ENCODE results near the gene CHRND.

Gene CHRND

GRCh38 chr2:232519581-232520438 is 6.2 kb upstream of the CHRND start, which contains the start of gene PRSS56:
PRSS56 (plus strand) TSS chr2:232520388; CDS start chr2:232520599, 211 bp downstream.
- H3K9ac ChIP-seq: no peak within 1 kb of the TSS
- no peak within 1 kb of the TSS for H2AFZ ChIP-seq (ENCODE audit: low read depth)
- peaks cover 41% of the 10 kb centered on the region for H3K27me3 ChIP-seq (ENCODE audit: insufficient read depth, low read depth)
- no peaks in the 10 kb centered on the region for H3K36me3 ChIP-seq (ENCODE audit: insufficient read depth)
- no peaks in the 10 kb centered on the region for H3K79me2 ChIP-seq (ENCODE audit: insufficient read depth, low read depth)
- H4K20me1 ChIP-seq (ENCODE audit: insufficient read depth): no peaks in the 10 kb centered on the region
- H3K4me2 ChIP-seq: no peak within 1 kb of the TSS
- TF ChIP-seq CTCF (conservative IDR thresholded peaks at IDR 0.05; ENCODE audit: low read depth, low read length): no peak
- no peaks in the 10 kb centered on the region for H3K4me1 ChIP-seq (ENCODE audit: low read depth, poor library complexity, severe bottlenecking)
- H3K4me3 ChIP-seq (IDR thresholded peaks at IDR 0.05; ENCODE audit: insufficient read depth, low read depth, low read length): no peak within 1 kb of the TSS
- H3K27ac ChIP-seq: no peak within 1 kb of the TSS

- H3K4me3 ChIP-seq (IDR thresholded peaks at IDR 0.05; ENCODE audit: insufficient read depth, low read depth, low read length): no peak overlapping the region
- no peaks in the 10 kb centered on the region for H4K20me1 ChIP-seq (ENCODE audit: insufficient read depth)
- no peaks in the 10 kb centered on the region for H3K79me2 ChIP-seq (ENCODE audit: insufficient read depth, low read depth)
- no peaks in the 10 kb centered on the region for H3K36me3 ChIP-seq (ENCODE audit: insufficient read depth)
- no peak overlapping the region for H3K27ac ChIP-seq
- H3K4me1 ChIP-seq (ENCODE audit: low read depth, poor library complexity, severe bottlenecking): no peaks in the 10 kb centered on the region
- H3K9ac ChIP-seq: no peak overlapping the region
- TF ChIP-seq CTCF (conservative IDR thresholded peaks at IDR 0.05; ENCODE audit: low read depth, low read length): no peak
- no peak overlapping the region for H3K4me2 ChIP-seq
- peaks cover 41% of the 10 kb centered on the region for H3K27me3 ChIP-seq (ENCODE audit: insufficient read depth, low read depth)
- H2AFZ ChIP-seq (ENCODE audit: low read depth): no peak overlapping the region
Measured at GRCh38 chr2:232520489-232520888, 5.5 kb upstream of the CHRND start.

- no peaks in the 10 kb centered on the region for H3K4me1 ChIP-seq (ENCODE audit: low read depth, poor library complexity, severe bottlenecking)
Measured at GRCh38 chr2:232521098-232521497, 4.9 kb upstream of the CHRND start.

GRCh38 chr2:232521959-232522622 is 3.9 kb upstream of the CHRND start:
- H3K4me1 ChIP-seq (ENCODE audit: low read depth, poor library complexity, severe bottlenecking): no peaks in the 10 kb centered on the region
- no peaks in the 10 kb centered on the region for H4K20me1 ChIP-seq (ENCODE audit: insufficient read depth)
- H3K36me3 ChIP-seq (ENCODE audit: insufficient read depth): no peaks in the 10 kb centered on the region
- no peak overlapping the region for H3K4me3 ChIP-seq (IDR thresholded peaks at IDR 0.05; ENCODE audit: insufficient read depth, low read depth, low read length)
- H3K27ac ChIP-seq: no peak overlapping the region
- peaks cover 41% of the 10 kb centered on the region for H3K27me3 ChIP-seq (ENCODE audit: insufficient read depth, low read depth)
- no peaks in the 10 kb centered on the region for H3K79me2 ChIP-seq (ENCODE audit: insufficient read depth, low read depth)
- TF ChIP-seq CTCF (conservative IDR thresholded peaks at IDR 0.05; ENCODE audit: low read depth, low read length): peak; percentile 65
- no peak overlapping the region for H3K4me2 ChIP-seq
- H3K9ac ChIP-seq: no peak overlapping the region
- no peak overlapping the region; the same call in 1 of the 2 replicates for H2AFZ ChIP-seq (ENCODE audit: low read depth)

More at GRCh38 chr2:232521098-232521497, 4.9 kb upstream of the CHRND start:
- H3K36me3 ChIP-seq (ENCODE audit: insufficient read depth): no peaks in the 10 kb centered on the region
- no peak overlapping the region for H3K9ac ChIP-seq
- no peak for TF ChIP-seq CTCF (conservative IDR thresholded peaks at IDR 0.05; ENCODE audit: low read depth, low read length)
- no peaks in the 10 kb centered on the region for H4K20me1 ChIP-seq (ENCODE audit: insufficient read depth)
- no peak overlapping the region for H3K4me3 ChIP-seq (IDR thresholded peaks at IDR 0.05; ENCODE audit: insufficient read depth, low read depth, low read length)
- H3K27me3 ChIP-seq (ENCODE audit: insufficient read depth, low read depth): peaks cover 41% of the 10 kb centered on the region
- no peaks in the 10 kb centered on the region for H3K79me2 ChIP-seq (ENCODE audit: insufficient read depth, low read depth)
- no peak overlapping the region for H2AFZ ChIP-seq (ENCODE audit: low read depth)
- no peak overlapping the region for H3K27ac ChIP-seq
- no peak overlapping the region for H3K4me2 ChIP-seq

Data from KMS-11 (cell line).